IPS DF 6.9 (cell line): ENCODE data around the gene FBP1.

Experiments used
- DNase-seq: peaks from one replicate; pipeline ENCODE4 v3.0.0-alpha.2; 2013; ENCODE audit warnings: low read depth, low spot score
- H3K27ac ChIP-seq: one replicate; pipeline ENCODE4 v1.5.1; 2013; ENCODE audit warnings: low read length, control low read depth
- H3K27me3 ChIP-seq: 2 replicates; pipeline ENCODE4 v1.6.1; 2013; ENCODE audit warnings: mild to moderate bottlenecking, low read length; ENCODE audit not compliant: control insufficient read depth, insufficient read depth
- H3K36me3 ChIP-seq: 2 replicates; pipeline ENCODE4 v1.6.1; 2013; ENCODE audit warnings: low read length; ENCODE audit not compliant: control insufficient read depth, insufficient read depth
- H3K4me1 ChIP-seq: 2 replicates; pipeline ENCODE4 v1.6.1; 2013; ENCODE audit warnings: low read length; ENCODE audit not compliant: control insufficient read depth, insufficient read depth
- H3K4me3 ChIP-seq: 2 replicates; pipeline ENCODE4 v1.5.1; 2013; ENCODE audit warnings: mild to moderate bottlenecking, low read length
- H3K9me3 ChIP-seq: 2 replicates; pipeline ENCODE4 v1.6.1; 2013; ENCODE audit warnings: low read length, inconsistent platforms; ENCODE audit not compliant: control insufficient read depth, insufficient read depth
- WGBS: extraction: QIAGEN DNeasy Blood & Tissue Kit; methylation state at CpG from one replicate; pipeline ENCODE4 v1.1.7; 2013; ENCODE audit warnings: mixed read lengths, missing lambda C conversion rate; ENCODE audit not compliant: insufficient read length, insufficient coverage; 5-methylcytosine and 5-hydroxymethylcytosine counted together

Gene FBP1

DNA sequence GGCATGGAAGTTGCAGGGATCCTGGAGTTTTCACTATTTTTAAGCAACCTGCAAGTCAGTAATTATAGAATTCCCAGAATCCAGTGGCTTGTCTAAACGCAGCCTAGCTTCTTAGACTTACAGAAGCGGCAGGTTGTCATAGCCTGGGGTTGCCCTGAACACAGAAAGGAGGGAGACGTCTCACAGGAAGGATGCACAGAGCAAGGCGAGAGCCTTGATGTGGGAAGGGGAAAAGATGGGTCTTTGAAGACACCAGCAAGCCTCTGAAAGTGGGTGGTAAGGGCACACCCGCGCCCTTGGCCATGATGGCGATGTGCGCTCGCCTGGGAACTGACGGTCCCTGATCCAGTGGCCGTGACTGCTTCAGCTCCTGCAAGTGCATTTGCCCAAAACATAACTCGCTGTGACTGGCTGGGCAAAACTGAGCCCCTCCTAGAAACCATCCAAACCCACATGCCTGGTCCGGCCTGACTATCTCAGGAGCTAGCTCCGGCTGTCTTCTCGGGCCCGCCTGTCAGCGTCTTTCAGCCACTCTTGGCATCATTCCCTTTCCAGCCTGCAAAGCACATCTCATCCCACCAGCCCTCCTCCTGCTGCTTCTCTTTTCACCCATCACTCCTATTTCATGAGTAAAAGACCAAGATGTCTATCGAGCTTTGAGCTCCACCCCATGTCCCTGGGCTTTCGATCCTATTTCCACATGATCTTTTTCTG is 17.1 kb downstream of the FBP1 start:
- Histone ChIP-seq H3K4me3 (no peak overlapping the region), H3K9me3 (no peaks in the 10 kb centered on the region), H3K27me3 (no peaks in the 10 kb centered on the region), H3K27ac (no peak overlapping the region), H3K36me3 (no peaks in the 10 kb centered on the region), H3K4me1 (no peaks in the 10 kb centered on the region)
- no CpG with 5 or more reads among the region's 19 CpGs for WGBS
- no peak for DNase-seq

DNA sequence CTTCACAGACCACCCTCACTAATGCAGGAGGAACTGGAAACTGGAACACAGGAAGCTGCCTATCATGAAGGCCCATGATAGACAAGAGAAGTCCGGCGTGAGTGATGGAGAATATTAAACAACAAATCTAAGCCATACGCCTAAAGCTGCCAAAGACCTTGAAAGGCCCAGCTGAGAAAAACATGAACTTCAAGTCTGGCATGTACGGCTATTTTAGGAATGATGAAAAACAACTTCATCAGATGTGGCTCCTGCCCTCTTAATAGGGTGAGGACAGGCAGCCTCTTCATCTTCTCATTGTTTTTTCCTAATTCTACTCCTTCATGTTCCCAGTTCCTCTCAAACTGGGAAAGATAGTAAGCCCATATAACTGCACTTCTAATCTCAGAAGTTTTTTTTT is 20.3 kb downstream of the FBP1 start:
- H3K4me3 ChIP-seq = no peak overlapping the region
- H3K27ac ChIP-seq = no peak overlapping the region
- no peaks in the 10 kb centered on the region for H3K4me1 ChIP-seq
- no peak for DNase-seq
- no peaks in the 10 kb centered on the region for H3K27me3 ChIP-seq
- whole genome bisulfite sequencing = no CpG with 5 or more reads among the region's 4 CpGs
- H3K9me3 ChIP-seq = no peaks in the 10 kb centered on the region
- no peaks in the 10 kb centered on the region for H3K36me3 ChIP-seq

DNA sequence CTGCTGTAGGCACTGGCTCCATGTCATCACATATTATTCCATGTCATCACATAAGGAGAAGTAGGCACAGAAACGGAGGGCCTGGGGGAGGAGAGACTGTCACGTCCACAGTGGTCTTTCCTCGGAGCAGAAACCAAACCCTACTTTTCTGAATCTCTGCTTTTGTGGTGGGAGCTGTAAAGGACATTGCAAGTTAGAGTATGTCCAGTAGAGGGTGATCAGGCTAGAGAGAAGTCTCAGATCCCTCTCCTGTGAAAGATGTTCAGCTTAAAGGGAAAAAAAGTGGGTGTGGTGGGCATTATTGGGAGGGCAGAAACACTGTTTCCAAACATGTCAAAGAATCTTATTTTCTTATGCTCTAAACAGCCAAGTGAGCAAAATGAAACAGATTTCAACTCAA is 26.3 kb downstream of the FBP1 start:
- no peaks in the 10 kb centered on the region for H3K27me3 ChIP-seq
- no peaks in the 10 kb centered on the region for H3K36me3 ChIP-seq
- peaks cover 2% of the 10 kb centered on the region; the same call in 1 of the 2 replicates for H3K4me1 ChIP-seq
- no peaks in the 10 kb centered on the region for H3K9me3 ChIP-seq
- no peak overlapping the region for H3K4me3 ChIP-seq
- DNase-seq = no peak
- no CpG with 5 or more reads among the region's 3 CpGs for WGBS
- H3K27ac ChIP-seq = no peak overlapping the region

DNA sequence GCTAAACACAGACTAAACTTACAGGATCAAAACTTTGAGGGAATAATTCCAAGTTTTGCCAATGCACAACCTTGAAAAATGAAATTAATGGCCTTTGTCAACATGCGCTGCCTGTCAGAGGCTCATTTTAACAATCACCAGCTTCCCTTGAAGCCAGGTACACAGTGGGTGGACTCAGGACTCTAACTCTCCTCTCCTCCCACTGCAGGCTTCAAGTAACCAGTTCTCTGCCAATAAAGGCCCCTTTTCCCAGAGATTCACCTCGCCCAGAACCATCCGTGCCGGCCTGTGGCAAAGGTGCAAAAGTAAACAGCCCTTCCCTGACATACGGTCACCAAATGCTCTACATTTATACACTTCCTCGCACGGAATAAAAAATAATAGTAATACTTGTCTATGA is 27.2 kb downstream of the FBP1 start:
- Histone ChIP-seq H3K27me3 (no peaks in the 10 kb centered on the region), H3K4me1 (peaks cover 2% of the 10 kb centered on the region; the same call in 1 of the 2 replicates), H3K27ac (no peak overlapping the region), H3K36me3 (no peaks in the 10 kb centered on the region), H3K9me3 (no peaks in the 10 kb centered on the region), H3K4me3 (no peak overlapping the region)
- no peak for DNase-seq
- WGBS = no CpG with 5 or more reads among the region's 7 CpGs

DNA sequence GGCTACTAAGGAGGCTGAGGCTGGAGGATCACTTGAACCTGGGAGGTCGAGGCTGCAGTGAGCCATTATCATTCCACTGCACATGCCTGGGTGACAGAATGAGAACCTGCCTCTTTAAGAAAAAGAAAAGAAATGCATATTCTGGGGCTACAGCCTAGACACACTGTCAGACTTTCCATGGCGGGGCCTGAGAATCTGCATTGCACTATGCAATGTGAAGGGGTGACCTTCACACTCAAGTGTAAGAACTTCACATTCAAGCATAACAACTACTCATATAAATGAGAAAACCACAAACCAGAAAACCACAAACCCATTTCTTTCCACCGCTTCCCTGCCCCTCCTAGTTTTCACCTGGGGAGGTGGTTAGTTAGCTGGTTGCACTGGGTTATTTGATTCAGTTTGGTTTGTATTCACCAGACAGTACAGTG is 27.7 kb downstream of the FBP1 start:
- no CpG with 5 or more reads among the region's 3 CpGs for WGBS
- Histone ChIP-seq H3K27ac (no peak overlapping the region), H3K4me1 (peaks cover 2% of the 10 kb centered on the region; the same call in 1 of the 2 replicates), H3K27me3 (no peaks in the 10 kb centered on the region), H3K4me3 (no peak overlapping the region), H3K9me3 (no peaks in the 10 kb centered on the region), H3K36me3 (no peaks in the 10 kb centered on the region)
- DNase-seq = no peak

DNA sequence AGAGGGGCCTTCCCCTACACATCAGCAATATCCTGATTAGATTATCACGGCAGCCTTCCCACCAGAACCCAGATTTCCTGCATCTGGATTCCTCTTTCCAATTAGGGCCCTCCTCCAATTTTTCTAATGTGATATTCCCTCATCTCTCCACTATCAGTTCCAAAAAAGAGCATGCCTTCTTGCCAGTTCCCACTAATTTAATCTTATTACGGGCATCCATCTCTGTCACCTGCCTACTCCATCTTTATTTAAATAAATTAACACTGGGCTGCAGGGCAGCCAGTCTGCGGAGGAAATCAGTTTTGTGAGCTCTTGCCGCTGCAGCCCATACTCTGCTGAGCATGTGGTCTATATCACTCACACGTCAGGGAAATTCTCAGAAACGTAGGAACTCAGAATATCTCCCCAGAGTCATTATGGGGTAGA is 29.1 kb downstream of the FBP1 start:
- Histone ChIP-seq H3K36me3 (no peaks in the 10 kb centered on the region), H3K4me3 (no peak overlapping the region), H3K4me1 (peaks cover 2% of the 10 kb centered on the region; the same call in 1 of the 2 replicates), H3K9me3 (no peaks in the 10 kb centered on the region), H3K27ac (no peak overlapping the region), H3K27me3 (no peaks in the 10 kb centered on the region)
- WGBS = no CpG with 5 or more reads among the region's 6 CpGs
- DNase-seq = no peak

DNA sequence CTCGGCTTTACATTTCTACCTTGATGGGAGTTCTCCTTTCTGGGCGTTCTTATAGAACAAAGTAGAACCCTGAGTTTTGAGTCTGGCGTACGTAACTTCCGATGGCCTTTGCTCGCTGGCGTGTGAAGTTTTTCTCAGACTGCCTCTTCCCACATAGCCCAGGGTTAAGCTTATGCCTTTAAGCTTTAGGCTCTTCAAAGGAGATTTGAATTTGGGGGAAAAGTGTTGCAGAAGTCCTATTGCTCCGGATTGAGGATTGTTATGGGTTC is 32.0 kb downstream of the FBP1 start:
- H3K4me1 ChIP-seq = peaks cover 2% of the 10 kb centered on the region; the same call in 1 of the 2 replicates
- no peaks in the 10 kb centered on the region for H3K9me3 ChIP-seq
- H3K27ac ChIP-seq = no peak overlapping the region
- H3K36me3 ChIP-seq = no peaks in the 10 kb centered on the region
- DNase-seq = no peak
- no peaks in the 10 kb centered on the region for H3K27me3 ChIP-seq
- no CpG with 5 or more reads among the region's 8 CpGs for WGBS
- no peak overlapping the region for H3K4me3 ChIP-seq

DNA sequence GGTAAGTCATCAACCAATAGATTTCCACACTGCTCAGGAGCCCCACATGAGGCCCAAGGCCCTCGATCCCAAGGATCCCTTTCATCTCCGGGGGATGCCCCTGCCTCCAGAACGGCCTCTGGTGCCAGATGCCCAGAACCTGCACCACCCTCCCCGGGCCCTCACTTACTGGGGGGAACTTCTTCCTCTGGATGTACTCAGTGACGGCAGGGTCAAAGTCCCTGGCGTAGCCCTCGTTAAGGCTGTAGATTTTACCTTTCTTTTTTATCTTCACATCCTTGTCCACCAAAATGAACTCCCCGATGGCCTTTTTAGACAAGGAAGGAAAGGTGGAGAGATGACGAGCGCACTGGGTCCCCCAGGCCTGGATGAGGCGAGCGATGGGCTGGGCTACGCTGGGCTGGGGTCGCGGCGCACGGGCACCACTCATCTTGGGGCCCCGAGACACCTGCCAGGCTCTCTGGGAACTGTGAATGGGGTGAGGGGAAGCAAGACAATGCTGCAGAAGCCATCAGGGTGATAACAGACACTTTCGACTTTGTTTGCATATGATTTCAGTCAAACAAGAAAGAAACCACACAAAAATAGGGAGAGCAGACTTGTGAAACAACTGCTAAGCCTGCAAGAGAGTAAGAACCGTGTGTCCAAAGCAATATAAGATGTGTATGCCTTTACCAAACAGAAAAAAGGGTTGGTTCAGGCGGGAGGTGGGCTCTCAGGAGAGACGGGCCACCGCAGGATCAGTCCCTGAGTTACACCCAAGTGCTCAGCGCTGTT is 32.5 kb downstream of the FBP1 start:
- Histone ChIP-seq H3K4me1 (peaks cover 2% of the 10 kb centered on the region; the same call in 1 of the 2 replicates), H3K27ac (no peak overlapping the region), H3K36me3 (no peaks in the 10 kb centered on the region), H3K9me3 (no peaks in the 10 kb centered on the region), H3K27me3 (no peaks in the 10 kb centered on the region), H3K4me3 (no peak overlapping the region)
- WGBS = no CpG with 5 or more reads among the region's 24 CpGs
- no peak for DNase-seq

DNA sequence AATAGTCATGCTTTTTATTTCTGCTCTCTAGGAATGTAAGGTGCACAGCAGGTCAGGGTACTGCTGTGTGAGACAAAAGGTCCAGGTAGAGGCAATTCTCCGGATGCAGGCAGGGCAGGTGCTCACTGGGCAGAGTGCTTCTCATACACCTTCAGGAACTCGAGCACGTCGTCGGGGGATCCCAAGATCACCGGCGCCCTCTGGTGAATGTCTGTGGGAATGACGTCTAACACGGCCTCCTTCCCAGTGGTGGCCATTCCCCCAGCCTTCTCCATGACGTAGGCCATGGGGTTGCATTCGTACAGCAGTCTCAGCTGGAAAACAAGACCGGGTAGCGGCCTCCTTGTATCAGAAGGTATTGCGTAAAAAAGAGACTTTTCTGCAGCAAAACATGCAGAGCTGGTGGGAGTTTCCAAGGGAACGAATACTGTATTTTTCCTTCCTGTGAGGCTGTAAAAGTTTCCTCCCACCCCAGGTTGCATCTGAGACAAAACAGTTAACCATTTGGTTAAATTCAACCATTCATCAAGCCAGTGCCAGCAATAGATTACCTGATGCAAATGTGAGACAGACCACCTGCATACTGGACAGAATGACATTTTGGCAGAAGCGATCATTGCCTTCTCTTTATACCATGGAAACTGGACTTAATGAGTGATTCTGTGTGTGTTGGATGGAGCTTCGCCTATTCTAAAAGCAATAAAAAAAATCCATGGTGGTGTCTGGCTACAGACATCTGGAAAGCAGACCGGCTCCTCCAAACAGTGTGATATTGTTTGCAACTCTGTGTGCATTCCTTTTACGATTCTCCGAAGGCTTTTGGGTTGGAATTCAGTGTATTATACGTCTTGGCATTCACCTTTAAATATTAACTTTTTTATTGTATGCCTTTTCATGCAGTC is 35.8 kb downstream of the FBP1 start:
- H3K36me3 ChIP-seq = no peaks in the 10 kb centered on the region
- peak; percentile 84 for DNase-seq
- no CpG with 5 or more reads among the region's 21 CpGs for WGBS
- no peaks in the 10 kb centered on the region for H3K27me3 ChIP-seq
- H3K27ac ChIP-seq = no peak overlapping the region
- peaks cover 2% of the 10 kb centered on the region; the same call in 1 of the 2 replicates for H3K4me1 ChIP-seq
- H3K4me3 ChIP-seq = no peak overlapping the region
- H3K9me3 ChIP-seq = no peaks in the 10 kb centered on the region

DNA sequence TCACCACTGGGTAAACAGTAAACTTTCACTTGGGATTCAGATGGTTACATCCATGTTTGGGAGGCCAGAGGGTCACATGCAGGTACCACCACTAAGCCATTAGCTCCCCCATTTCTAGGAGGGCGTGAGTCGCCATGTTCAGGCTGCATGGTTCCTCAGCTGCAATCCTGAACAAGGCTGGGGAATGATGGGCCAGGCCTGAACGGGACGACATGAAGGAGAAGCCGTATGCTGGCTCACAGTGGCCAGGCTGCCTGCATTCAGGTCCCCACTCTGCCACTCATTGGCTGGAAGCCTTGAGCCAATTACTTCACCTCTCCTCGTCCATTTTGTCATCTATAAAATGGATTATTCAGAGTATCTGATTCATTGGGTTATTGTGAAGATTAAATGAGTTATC is 36.7 kb downstream of the FBP1 start:
- no peaks in the 10 kb centered on the region for H3K9me3 ChIP-seq
- WGBS = no CpG with 5 or more reads among the region's 6 CpGs
- no peaks in the 10 kb centered on the region for H3K27me3 ChIP-seq

More for the DNA sequence above, 36.7 kb downstream of the FBP1 start:
- Histone ChIP-seq H3K4me1 (no peaks in the 10 kb centered on the region), H3K36me3 (no peaks in the 10 kb centered on the region), H3K4me3 (no peak overlapping the region), H3K27ac (no peak overlapping the region)
- DNase-seq = no peak
